Neuronal stem cell (in vitro differentiated cells): Measurements from ENCODE around the gene FGFR1OP2.

Experiments used
- DNase-seq: peaks from one replicate; pipeline ENCODE4 v3.0.0-alpha.2; 2013; ENCODE audit warnings: low spot score
- H2AFZ ChIP-seq: one replicate; pipeline ENCODE4 v1.6.1; 2013; ENCODE audit warnings: mild to moderate bottlenecking, low read length, inconsistent platforms
- H2AK5ac ChIP-seq: 2 replicates; pipeline ENCODE4 v1.6.1; 2013; ENCODE audit warnings: low read depth, mild to moderate bottlenecking, inconsistent platforms, low read length, moderate library complexity, mixed read lengths
- H2BK120ac ChIP-seq: 2 replicates; pipeline ENCODE4 v1.6.1; 2013; ENCODE audit warnings: low read depth, mild to moderate bottlenecking, inconsistent platforms, low read length, moderate library complexity, mixed read lengths
- H2BK12ac ChIP-seq: one replicate; pipeline ENCODE4 v1.6.1; 2013; ENCODE audit warnings: low read length, inconsistent platforms
- H2BK15ac ChIP-seq: 2 replicates; pipeline ENCODE4 v1.6.1; 2013; ENCODE audit warnings: mild to moderate bottlenecking, low read length, inconsistent platforms, mixed read lengths
- H2BK5ac ChIP-seq: one replicate; pipeline ENCODE4 v1.6.1; 2013; ENCODE audit warnings: inconsistent platforms, mild to moderate bottlenecking, low read length, moderate library complexity
- H3K14ac ChIP-seq: one replicate; pipeline ENCODE4 v1.6.1; 2013; ENCODE audit warnings: low read length, inconsistent platforms
- H3K18ac ChIP-seq: 2 replicates; pipeline ENCODE4 v1.6.1; 2013; ENCODE audit warnings: low read length, inconsistent platforms
- H3K23ac ChIP-seq: 2 replicates; pipeline ENCODE4 v1.6.1; 2013; ENCODE audit warnings: low read depth, mild to moderate bottlenecking, mixed read lengths, low read length, inconsistent platforms; ENCODE audit not compliant: poor library complexity
- H3K27ac ChIP-seq: replicated peaks from 3 replicates; pipeline ENCODE4 v1.5.1; 2013; ENCODE audit warnings: low read length, inconsistent platforms
- H3K27me3 ChIP-seq, 3 experiments: 2 replicates each; pipeline ENCODE4 v1.6.1; 2013; ENCODE audit warnings: low read length in 3 of 3, mild to moderate bottlenecking in 2 of 3, inconsistent platforms in 1 of 3, low read depth in 1 of 3, mixed read lengths in 1 of 3, moderate library complexity in 1 of 3; ENCODE audit not compliant: control insufficient read depth in 3 of 3, insufficient read depth in 3 of 3
- H3K36me3 ChIP-seq, 2 donors: replicated peaks in 1 of 2; 2 replicates each; pipeline ENCODE4 v1.6.1; 2013; ENCODE audit warnings: low read length in 2 of 2; ENCODE audit not compliant: control insufficient read depth in 2 of 2, insufficient read depth in 2 of 2
- H3K4ac ChIP-seq: 2 replicates; pipeline ENCODE4 v1.6.1; 2013; ENCODE audit warnings: inconsistent platforms, mild to moderate bottlenecking, low read length, moderate library complexity
- H3K4me1 ChIP-seq, 2 donors: 1 replicate in 1 of 2; 2 replicates in 1 of 2; pipeline ENCODE4 v1.6.1; 2013; ENCODE audit warnings: low read length in 2 of 2, low read depth in 1 of 2; ENCODE audit not compliant: control insufficient read depth in 2 of 2, insufficient read depth in 1 of 2
- H3K4me2 ChIP-seq: one replicate; pipeline ENCODE4 v1.6.1; 2013; ENCODE audit warnings: mild to moderate bottlenecking, low read length, inconsistent platforms; ENCODE audit not compliant: insufficient read depth, poor library complexity, severe bottlenecking
- H3K4me3 ChIP-seq, 2 donors: 2 replicates each; pipeline ENCODE4 v1.5.1; 2013; ENCODE audit warnings: low read length in 2 of 2, mild to moderate bottlenecking in 2 of 2, inconsistent platforms in 1 of 2, moderate library complexity in 1 of 2
- H3K79me1 ChIP-seq: one replicate; pipeline ENCODE4 v1.6.1; 2013; ENCODE audit warnings: low read depth, mild to moderate bottlenecking, inconsistent platforms, low read length, moderate library complexity
- H3K9ac ChIP-seq: one replicate; pipeline ENCODE4 v1.6.1; 2013; ENCODE audit warnings: mild to moderate bottlenecking, low read depth, low read length, inconsistent platforms; ENCODE audit not compliant: poor library complexity
- H3K9me3 ChIP-seq, 2 donors: replicated peaks in 1 of 2; 2 replicates each; pipeline versions ENCODE3 to v1.6.1; 2013; ENCODE audit warnings: low read length in 2 of 2, mild to moderate bottlenecking in 2 of 2, inconsistent platforms in 1 of 2, low read depth in 1 of 2, mixed read lengths in 1 of 2, moderate library complexity in 1 of 2; ENCODE audit not compliant: control insufficient read depth in 2 of 2, insufficient read depth in 1 of 2
- H4K8ac ChIP-seq: one replicate; pipeline ENCODE4 v1.6.1; 2013; ENCODE audit warnings: low read depth, mild to moderate bottlenecking, inconsistent platforms, low read length, moderate library complexity
- H4K91ac ChIP-seq: one replicate; pipeline ENCODE4 v1.6.1; 2013; ENCODE audit warnings: low read length, low read depth, mild to moderate bottlenecking, inconsistent platforms; ENCODE audit not compliant: poor library complexity
- WGBS, 2 donors: extraction: QIAGEN DNeasy Blood & Tissue Kit; methylation state at CpG; one replicate each; pipeline ENCODE4 v1.1.7; 2013; ENCODE audit warnings: missing lambda C conversion rate in 2 of 2, mixed read lengths in 1 of 2; ENCODE audit not compliant: insufficient read length in 2 of 2, insufficient replicate concordance in 1 of 2; ENCODE audit errors: extremely low coverage in 2 of 2; 5-methylcytosine and 5-hydroxymethylcytosine counted together

The FGFR1OP2 gene

DNA sequence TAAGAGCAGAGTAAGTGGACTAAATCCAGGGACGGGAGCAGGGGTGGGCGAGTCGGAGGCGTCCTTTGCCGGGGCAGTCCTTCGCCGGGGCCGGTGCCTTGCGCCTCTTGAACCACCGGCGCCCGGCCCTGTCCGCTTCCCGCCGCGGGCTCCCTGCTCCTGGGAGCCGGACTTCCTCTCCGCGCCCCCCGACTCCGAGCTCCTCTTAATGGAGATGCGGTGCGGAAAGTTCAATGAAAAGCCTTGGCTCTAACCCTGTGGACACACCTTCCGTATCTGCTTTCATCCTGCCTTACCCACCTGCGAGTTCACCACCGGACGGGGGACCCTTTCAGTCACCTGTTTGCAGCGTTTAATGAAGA is 412 bp downstream of the FGFR1OP2 start:
- Histone ChIP-seq H2BK15ac (peak overlapping the region; percentile 76), H3K23ac (peak overlapping the region; percentile 98), H2BK5ac (peak overlapping the region; percentile 62), H3K9ac (peak overlapping the region; percentile 98), H3K27ac (peak overlapping the region; percentile 89), H3K36me3 (peaks cover 0 to 4% of the 10 kb centered on the region in 2 donors), H4K91ac (no peak overlapping the region), H3K14ac (peak overlapping the region; percentile 84), H2AK5ac (no peak overlapping the region), H3K4me2 (peak overlapping the region; percentile 69), H3K27me3 (no peaks in the 10 kb centered on the region), H3K4ac (no peak overlapping the region), H2AFZ (peak overlapping the region; percentile 98), H3K79me1 (no peaks in the 10 kb centered on the region), H3K18ac (peak overlapping the region; percentile 98), H3K4me1 (peaks cover 0 to 16% of the 10 kb centered on the region in 2 donors), H3K9me3 (peaks cover 0 to 2% of the 10 kb centered on the region in 2 donors), H4K8ac (peak overlapping the region; percentile 70), H2BK12ac (peak overlapping the region; percentile 87), H2BK120ac (no peak overlapping the region), H3K4me3 (peak overlapping the region; percentile 86 to 88)
- no peak for DNase-seq
- no CpG with 5 or more reads among the region's 28 CpGs for WGBS, 2 donors

DNA sequence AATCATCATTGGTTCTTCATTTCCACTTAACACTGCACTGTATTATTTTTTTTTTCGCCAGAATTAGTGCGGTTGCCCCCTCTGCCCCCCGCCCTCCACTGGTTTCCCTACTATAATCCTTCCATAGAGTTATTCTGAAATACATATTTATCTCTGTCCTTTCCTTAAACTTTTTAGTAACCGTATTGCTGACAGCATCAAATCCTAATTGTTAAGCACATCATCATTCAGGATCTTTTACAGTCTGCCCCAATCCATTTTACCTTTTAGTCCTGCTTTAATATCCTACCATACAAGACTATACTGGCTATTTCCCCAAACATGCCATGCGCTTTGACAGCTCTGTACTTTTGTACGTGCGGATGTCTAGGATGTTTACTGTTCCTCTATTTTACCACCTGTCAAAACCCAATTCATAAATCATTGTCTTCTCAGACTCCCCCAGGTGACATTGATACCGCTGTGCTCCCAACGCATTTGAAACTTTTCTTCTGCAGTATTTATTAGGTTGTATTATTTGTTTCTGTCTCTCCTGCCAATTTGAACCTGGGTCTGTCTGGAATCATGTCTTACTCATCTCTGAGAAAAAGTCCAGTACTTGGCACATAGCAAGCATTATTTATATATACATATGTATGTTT is 1.0 kb downstream of the FGFR1OP2 start:
- H3K4me3 ChIP-seq, result peak overlapping the region; percentile 86 to 88
- no peaks in the 10 kb centered on the region for H3K79me1 ChIP-seq
- WGBS, 2 donors, result no CpG with 5 or more reads among the region's 9 CpGs
- H2AFZ ChIP-seq, result peak overlapping the region; percentile 98
- no peak overlapping the region for H3K18ac ChIP-seq
- H2BK12ac ChIP-seq, result no peak overlapping the region
- H3K4me1 ChIP-seq, result peaks cover 0 to 16% of the 10 kb centered on the region in 2 donors
- H2BK120ac ChIP-seq, result no peak overlapping the region
- no peak overlapping the region for H3K27ac ChIP-seq
- no peak overlapping the region for H3K4ac ChIP-seq
- DNase-seq, result no peak
- H2AK5ac ChIP-seq, result no peak overlapping the region
- H3K9me3 ChIP-seq, result peaks cover 0 to 4% of the 10 kb centered on the region in 2 donors
- no peak overlapping the region for H3K9ac ChIP-seq
- H2BK5ac ChIP-seq, result no peak overlapping the region
- no peak overlapping the region for H4K91ac ChIP-seq
- no peak overlapping the region for H4K8ac ChIP-seq
- H3K36me3 ChIP-seq, result no peaks in the 10 kb centered on the region
- peak overlapping the region; percentile 69 for H3K4me2 ChIP-seq
- H3K27me3 ChIP-seq, result no peaks in the 10 kb centered on the region
- H2BK15ac ChIP-seq, result no peak overlapping the region
- H3K23ac ChIP-seq, result no peak overlapping the region
- no peak overlapping the region for H3K14ac ChIP-seq

DNA sequence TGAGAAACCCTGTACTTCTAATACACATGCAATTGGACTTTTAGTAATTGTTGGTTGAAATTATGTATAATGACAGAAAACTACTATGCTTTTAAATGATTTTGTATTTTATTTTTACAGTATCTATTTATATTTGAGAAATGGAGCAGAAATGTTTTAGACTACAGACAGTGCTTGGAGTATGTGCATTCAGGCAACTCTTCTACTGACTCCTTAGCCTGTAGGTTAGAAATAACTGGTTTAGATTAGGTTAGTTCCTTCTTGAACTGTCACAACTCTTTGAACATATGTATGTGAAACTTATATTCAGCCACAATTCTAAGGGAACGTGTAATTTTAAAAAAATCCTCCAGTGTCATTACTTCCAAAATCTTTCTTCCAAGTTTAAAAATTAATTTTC is 1.7 kb downstream of the FGFR1OP2 start:
- DNase-seq, result no peak

GRCh38 chr12:26940516-26941214 is 2.4 kb downstream of the FGFR1OP2 start:
- Histone ChIP-seq H4K8ac (no peak overlapping the region), H3K4me3 (no peak overlapping the region), H3K36me3 (no peaks in the 10 kb centered on the region), H3K18ac (no peak overlapping the region), H3K9ac (no peak overlapping the region), H3K4ac (no peak overlapping the region), H4K91ac (no peak overlapping the region), H2BK120ac (no peak overlapping the region), H2AK5ac (no peak overlapping the region), H2BK15ac (no peak overlapping the region), H3K23ac (no peak overlapping the region), H2BK12ac (no peak overlapping the region), H3K14ac (no peak overlapping the region), H3K4me2 (no peak overlapping the region), H3K27ac (no peak overlapping the region), H3K4me1 (peaks cover 0 to 16% of the 10 kb centered on the region in 2 donors), H3K9me3 (peaks cover 0 to 7% of the 10 kb centered on the region in 2 donors), H2BK5ac (no peak overlapping the region), H2AFZ (no peak overlapping the region), H3K79me1 (no peaks in the 10 kb centered on the region), H3K27me3 (no peaks in the 10 kb centered on the region)
- no peak for DNase-seq
- WGBS, 2 donors, result no CpG with 5 or more reads among the region's 3 CpGs

More for the DNA sequence above, 1.7 kb downstream of the FGFR1OP2 start:
- H3K79me1 ChIP-seq, result no peaks in the 10 kb centered on the region
- no peak overlapping the region for H3K4ac ChIP-seq
- H2AK5ac ChIP-seq, result no peak overlapping the region
- no peak overlapping the region for H2BK120ac ChIP-seq
- H2BK15ac ChIP-seq, result no peak overlapping the region
- peaks cover 0 to 7% of the 10 kb centered on the region in 2 donors for H3K9me3 ChIP-seq
- no peaks in the 10 kb centered on the region for H3K27me3 ChIP-seq
- no peak overlapping the region for H2AFZ ChIP-seq
- peaks cover 0 to 16% of the 10 kb centered on the region in 2 donors for H3K4me1 ChIP-seq
- no CpG with 5 or more reads among the region's 1 CpG for WGBS, 2 donors
- no peak overlapping the region for H4K91ac ChIP-seq
- H3K18ac ChIP-seq, result no peak overlapping the region
- H3K4me2 ChIP-seq, result no peak overlapping the region
- no peak overlapping the region for H3K23ac ChIP-seq
- no peak overlapping the region for H2BK12ac ChIP-seq
- no peak overlapping the region for H3K14ac ChIP-seq
- no peak overlapping the region for H2BK5ac ChIP-seq
- H3K27ac ChIP-seq, result no peak overlapping the region
- no peaks in the 10 kb centered on the region for H3K36me3 ChIP-seq
- H3K9ac ChIP-seq, result no peak overlapping the region
- H3K4me3 ChIP-seq, result peak overlapping the region in 1 of 2 donors; percentile 86
- H4K8ac ChIP-seq, result no peak overlapping the region
